H9 (cell line): ENCODE measurements around the gene XPC. TPM values are rescaled to one million over a fixed set of nuclear protein-coding genes. Genes with fewer than 3 reads are reported as not detected.

ENCODE experiments used
- DNase-seq: peaks from one replicate; pipeline ENCODE4 v3.0.0-alpha.2; 2017
- H2AFZ ChIP-seq: one replicate; pipeline ENCODE4 v1.6.1; 2013; ENCODE audit warnings: mild to moderate bottlenecking, low read length, control low read depth, moderate library complexity
- H2AK5ac ChIP-seq: 2 replicates; pipeline ENCODE4 v1.6.1; 2013; ENCODE audit warnings: low read length, control low read depth, mixed read lengths; ENCODE audit not compliant: insufficient read length
- H2BK120ac ChIP-seq: one replicate; pipeline ENCODE4 v1.6.1; 2013; ENCODE audit warnings: low read depth, mild to moderate bottlenecking, low read length, control low read depth, inconsistent platforms; ENCODE audit not compliant: poor library complexity, severe bottlenecking
- H2BK12ac ChIP-seq: 2 replicates; pipeline ENCODE4 v1.6.1; 2013; ENCODE audit warnings: low read length, control low read depth, mixed read lengths, low read depth; ENCODE audit not compliant: insufficient read length
- H2BK15ac ChIP-seq: 2 replicates; pipeline ENCODE4 v1.6.1; 2013; ENCODE audit warnings: low read depth, low read length, control low read depth
- H2BK20ac ChIP-seq: one replicate; pipeline ENCODE4 v1.6.1; 2013; ENCODE audit warnings: low read depth, mild to moderate bottlenecking, low read length, control low read depth, inconsistent platforms; ENCODE audit not compliant: poor library complexity, severe bottlenecking
- H2BK5ac ChIP-seq: 2 replicates; pipeline ENCODE4 v1.6.1; 2013; ENCODE audit warnings: low read length, control low read depth, mixed read lengths; ENCODE audit not compliant: insufficient read length
- H3K14ac ChIP-seq: 2 replicates; pipeline ENCODE4 v1.6.1; 2013; ENCODE audit warnings: low read length, control low read depth; ENCODE audit not compliant: insufficient read depth
- H3K18ac ChIP-seq: 2 replicates; pipeline ENCODE4 v1.6.1; 2013; ENCODE audit warnings: low read depth, mild to moderate bottlenecking, mixed read lengths, low read length, control low read depth; ENCODE audit not compliant: insufficient read length
- H3K23ac ChIP-seq: 2 replicates; pipeline ENCODE4 v1.6.1; 2013; ENCODE audit warnings: low read length, control low read depth, mixed read lengths, low read depth; ENCODE audit not compliant: insufficient read length
- H3K23me2 ChIP-seq: 2 replicates; pipeline ENCODE4 v1.6.1; 2013; ENCODE audit warnings: low read depth, mild to moderate bottlenecking, mixed read lengths, low read length, control low read depth; ENCODE audit not compliant: insufficient read length, poor library complexity, severe bottlenecking
- H3K27ac ChIP-seq: 2 replicates; pipeline ENCODE4 v1.5.1; 2013; ENCODE audit warnings: low read length, control low read depth, mixed read lengths, low read depth; ENCODE audit not compliant: insufficient read length
- H3K27me3 ChIP-seq: 2 replicates; pipeline ENCODE4 v1.6.1; 2013; ENCODE audit warnings: low read length, control low read depth, inconsistent platforms; ENCODE audit not compliant: insufficient read depth
- H3K4ac ChIP-seq: 2 replicates; pipeline ENCODE4 v1.6.1; 2013; ENCODE audit warnings: low read depth, mild to moderate bottlenecking, control low read depth, inconsistent platforms, low read length, moderate library complexity
- H3K4me1 ChIP-seq: 2 replicates; pipeline ENCODE4 v1.6.1; 2013; ENCODE audit warnings: low read length, control low read depth, inconsistent platforms; ENCODE audit not compliant: insufficient read depth
- H3K4me2 ChIP-seq: 2 replicates; pipeline ENCODE4 v1.6.1; 2013; ENCODE audit warnings: low read length, control low read depth, mixed read lengths; ENCODE audit not compliant: insufficient read length, insufficient read depth
- H3K56ac ChIP-seq: 2 replicates; pipeline ENCODE4 v1.6.1; 2013; ENCODE audit warnings: low read depth, mild to moderate bottlenecking, mixed read lengths, low read length, control low read depth; ENCODE audit not compliant: insufficient read length
- H3K79me1 ChIP-seq: 2 replicates; pipeline ENCODE4 v1.6.1; 2013; ENCODE audit warnings: low read depth, mild to moderate bottlenecking, moderate library complexity, low read length, control low read depth, inconsistent platforms; ENCODE audit not compliant: insufficient read depth, poor library complexity, severe bottlenecking
- H3K79me2 ChIP-seq: 2 replicates; pipeline ENCODE4 v1.6.1; 2013; ENCODE audit warnings: low read length, control low read depth, inconsistent platforms; ENCODE audit not compliant: insufficient read depth
- H3K9ac ChIP-seq: 2 replicates; pipeline ENCODE4 v1.6.1; 2013; ENCODE audit warnings: low read length, control low read depth, mixed read lengths; ENCODE audit not compliant: insufficient read length; ENCODE audit errors: extremely low read depth
- H3K9me3 ChIP-seq: one replicate; pipeline ENCODE4 v1.6.1; 2013; ENCODE audit warnings: low read depth, low read length, inconsistent platforms; ENCODE audit not compliant: control insufficient read depth
- H3T11ph ChIP-seq: one replicate; pipeline ENCODE4 v1.6.1; 2013; ENCODE audit warnings: mild to moderate bottlenecking, low read length, control low read depth, inconsistent platforms
- H4K20me1 ChIP-seq: one replicate; pipeline ENCODE4 v1.6.1; 2013; ENCODE audit not compliant: control insufficient read depth, insufficient read length, insufficient read depth
- H4K5ac ChIP-seq: 2 replicates; pipeline ENCODE4 v1.6.1; 2013; ENCODE audit warnings: low read depth, mild to moderate bottlenecking, mixed read lengths, low read length, control low read depth; ENCODE audit not compliant: insufficient read length
- H4K8ac ChIP-seq: replicated peaks from 2 replicates; pipeline ENCODE4 v1.6.1; 2013; ENCODE audit warnings: low read length, control low read depth, mixed read lengths, low read depth; ENCODE audit not compliant: insufficient read length
- H4K91ac ChIP-seq: 2 replicates; pipeline ENCODE4 v1.6.1; 2013; ENCODE audit warnings: low read depth, mild to moderate bottlenecking, moderate library complexity, mixed read lengths, low read length, control low read depth; ENCODE audit not compliant: insufficient read length
- H3K27ac Mint-ChIP-seq, 3 experiments: 2 replicates in 2 of 3; 3 replicates in 1 of 3; pipeline ENCODE4 v1.8.0; 2020 to 2021; ENCODE audit warnings: mixed read lengths in 3 of 3, mild to moderate bottlenecking in 1 of 3, moderate library complexity in 1 of 3
- H3K27me3 Mint-ChIP-seq: 2 replicates; pipeline ENCODE4 v1.8.0; 2021; ENCODE audit warnings: low read depth, mild to moderate bottlenecking, moderate library complexity, mixed read lengths
- H3K36me3 Mint-ChIP-seq, 3 experiments: 2 replicates in 2 of 3; 3 replicates in 1 of 3; pipeline ENCODE4 v1.8.0; 2020 to 2021; ENCODE audit warnings: low read depth in 3 of 3, mixed read lengths in 3 of 3; ENCODE audit not compliant: insufficient read depth in 1 of 3
- H3K4me1 Mint-ChIP-seq, 2 experiments: 2 replicates each; pipeline ENCODE4 v1.8.0; 2020; ENCODE audit warnings: mixed read lengths in 2 of 2
- H3K4me3 Mint-ChIP-seq, 2 experiments: 2 replicates in 1 of 2; 3 replicates in 1 of 2; pipeline ENCODE4 v1.8.0; 2020 to 2021; ENCODE audit warnings: mild to moderate bottlenecking in 2 of 2, mixed read lengths in 2 of 2, moderate library complexity in 1 of 2
- H3K9me3 Mint-ChIP-seq, 2 experiments: 2 replicates in 1 of 2; 3 replicates in 1 of 2; pipeline ENCODE4 v1.8.0; 2020; ENCODE audit warnings: mild to moderate bottlenecking in 2 of 2, mixed read lengths in 2 of 2, moderate library complexity in 1 of 2
- CTCF ChIP-seq: fragments of 200-600 bp; sonication (generic); conservative IDR thresholded peaks from 3 replicates; pipeline ENCODE4 v1.8.0; 2021; ENCODE audit warnings: antibody characterized with exemption, mild to moderate bottlenecking
- WGBS: extraction: QIAGEN DNeasy Blood & Tissue Kit; methylation state at CpG from one replicate; pipeline ENCODE4 v1.1.7; 2013; ENCODE audit warnings: missing lambda C conversion rate, low lambda C conversion rate, mixed read lengths; ENCODE audit not compliant: insufficient read length; ENCODE audit errors: extremely low coverage; 5-methylcytosine and 5-hydroxymethylcytosine counted together
- total RNA-seq: library from RNA; stranded (reverse); gene quantifications from 2 replicates; pipeline ENCODE4 v1.2.1, GENCODE V29; 2021

The XPC gene
- total RNA-seq, 1 experiment from 2014 or later: 30.3 TPM

GRCh38 chr3:14151471-14152083 lies 26.8 kb downstream of the XPC start:
- Histone ChIP-seq H2AK5ac (no peak overlapping the region), H2BK20ac (no peak overlapping the region), H3K4me1 (peaks cover 6% of the 10 kb centered on the region; the same call in 1 of the 2 replicates), H3K9me3 (no peaks in the 10 kb centered on the region), H3K27me3 (no peaks in the 10 kb centered on the region), H3T11ph (no peak overlapping the region), H3K23ac (no peak overlapping the region), H3K4me2 (no peak overlapping the region), H3K79me2 (no peaks in the 10 kb centered on the region), H3K56ac (no peak overlapping the region), H3K14ac (no peak overlapping the region), H3K4ac (no peak overlapping the region), H3K27ac (no peak overlapping the region), H3K79me1 (no peaks in the 10 kb centered on the region), H2AFZ (no peak overlapping the region), H3K23me2 (peaks cover 2% of the 10 kb centered on the region), H2BK120ac (no peak overlapping the region), H4K20me1 (no peaks in the 10 kb centered on the region), H3K9ac (no peak overlapping the region), H4K5ac (no peak overlapping the region), H2BK15ac (no peak overlapping the region), H4K8ac (no peak overlapping the region), H4K91ac (no peak overlapping the region), H3K18ac (no peak overlapping the region), H2BK5ac (no peak overlapping the region), H2BK12ac (no peak overlapping the region)
- peaks cover 15 to 60% (median 53%) of the 10 kb centered on the region in 3 experiments for H3K36me3 Mint-ChIP-seq
- H3K27ac Mint-ChIP-seq: no peak overlapping the region
- H3K9me3 Mint-ChIP-seq: no peaks in the 10 kb centered on the region; a peak in 1 of 5 replicates
- no peaks in the 10 kb centered on the region for H3K27me3 Mint-ChIP-seq
- no CpG with 5 or more reads among the region's 12 CpGs for WGBS
- TF ChIP-seq CTCF: no peak
- H3K4me1 Mint-ChIP-seq: peaks cover 7 to 18% of the 10 kb centered on the region in 2 experiments
- peak; percentile 13 for DNase-seq
- no peak overlapping the region for H3K4me3 Mint-ChIP-seq
